Measurements from ENCODE around the gene PLA2G15.

The PLA2G15 gene

DNA sequence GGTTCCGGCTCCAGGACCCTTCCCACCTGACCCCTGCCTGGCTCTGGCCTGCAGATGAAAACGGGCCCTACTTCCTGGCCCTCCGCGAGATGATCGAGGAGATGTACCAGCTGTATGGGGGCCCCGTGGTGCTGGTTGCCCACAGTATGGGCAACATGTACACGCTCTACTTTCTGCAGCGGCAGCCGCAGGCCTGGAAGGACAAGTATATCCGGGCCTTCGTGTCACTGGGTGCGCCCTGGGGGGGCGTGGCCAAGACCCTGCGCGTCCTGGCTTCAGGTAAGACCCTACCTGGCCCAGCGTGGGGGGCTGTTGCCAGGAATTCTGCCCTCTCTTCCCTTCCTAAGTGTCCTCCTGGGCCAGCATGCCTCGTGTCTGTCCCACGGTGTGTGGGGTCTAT lies 10.5 kb downstream of the PLA2G15 start:
- DNase-seq: no peak

DNA sequence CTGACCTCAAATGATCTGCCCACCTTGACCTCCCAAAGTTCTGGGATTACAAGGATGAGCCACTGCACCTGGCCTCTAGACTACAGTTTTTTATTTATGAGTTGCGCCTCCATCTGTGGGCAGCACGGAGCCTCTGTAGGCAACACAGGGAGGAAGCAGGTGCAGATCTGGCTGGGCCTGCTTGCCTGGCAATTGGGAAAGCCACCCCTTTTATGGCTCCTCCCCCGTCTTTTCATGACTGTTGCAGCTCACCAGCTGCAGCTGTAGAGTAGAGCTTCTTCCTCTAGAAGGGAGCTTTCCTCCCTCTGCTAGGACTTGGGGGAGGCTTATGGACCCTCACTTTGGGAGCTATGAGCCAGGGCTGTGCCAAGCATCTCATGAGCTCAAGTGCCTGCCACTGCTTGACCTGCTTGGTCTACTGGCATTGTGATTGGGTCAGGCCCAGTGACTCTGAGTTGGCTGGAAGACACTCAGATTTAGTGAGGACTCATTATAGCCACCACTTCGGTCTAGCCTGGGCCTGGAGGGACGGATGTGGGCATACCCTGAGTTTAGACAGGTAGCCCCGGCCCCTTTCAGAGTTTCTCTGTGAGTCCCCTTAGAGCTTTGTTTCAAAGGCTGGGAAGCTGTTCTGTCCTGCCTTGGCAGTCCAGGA lies 12.2 kb downstream of the PLA2G15 start:
- DNase-seq: no peak

GRCh38 chr16:68257906-68258800 lies 13.0 kb downstream of the PLA2G15 start:
- no peak for DNase-seq

DNA sequence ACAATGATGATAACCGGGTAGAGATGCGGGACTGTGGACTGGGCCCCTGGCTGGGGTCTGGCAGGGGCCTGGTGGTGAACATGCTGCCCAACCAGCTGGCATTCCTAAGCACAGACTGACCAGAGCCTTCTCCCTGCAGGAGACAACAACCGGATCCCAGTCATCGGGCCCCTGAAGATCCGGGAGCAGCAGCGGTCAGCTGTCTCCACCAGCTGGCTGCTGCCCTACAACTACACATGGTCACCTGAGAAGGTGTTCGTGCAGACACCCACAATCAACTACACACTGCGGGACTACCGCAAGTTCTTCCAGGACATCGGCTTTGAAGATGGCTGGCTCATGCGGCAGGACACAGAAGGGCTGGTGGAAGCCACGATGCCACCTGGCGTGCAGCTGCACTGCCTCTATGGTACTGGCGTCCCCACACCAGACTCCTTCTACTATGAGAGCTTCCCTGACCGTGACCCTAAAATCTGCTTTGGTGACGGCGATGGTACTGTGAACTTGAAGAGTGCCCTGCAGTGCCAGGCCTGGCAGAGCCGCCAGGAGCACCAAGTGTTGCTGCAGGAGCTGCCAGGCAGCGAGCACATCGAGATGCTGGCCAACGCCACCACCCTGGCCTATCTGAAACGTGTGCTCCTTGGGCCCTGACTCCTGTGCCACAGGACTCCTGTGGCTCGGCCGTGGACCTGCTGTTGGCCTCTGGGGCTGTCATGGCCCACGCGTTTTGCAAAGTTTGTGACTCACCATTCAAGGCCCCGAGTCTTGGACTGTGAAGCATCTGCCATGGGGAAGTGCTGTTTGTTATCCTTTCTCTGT lies 14.0 kb downstream of the PLA2G15 start:
- DNase-seq: no peak

- DNase-seq: no peak
Observed at GRCh38 chr16:68263559-68264127, 18.5 kb downstream of the PLA2G15 start.

DNA sequence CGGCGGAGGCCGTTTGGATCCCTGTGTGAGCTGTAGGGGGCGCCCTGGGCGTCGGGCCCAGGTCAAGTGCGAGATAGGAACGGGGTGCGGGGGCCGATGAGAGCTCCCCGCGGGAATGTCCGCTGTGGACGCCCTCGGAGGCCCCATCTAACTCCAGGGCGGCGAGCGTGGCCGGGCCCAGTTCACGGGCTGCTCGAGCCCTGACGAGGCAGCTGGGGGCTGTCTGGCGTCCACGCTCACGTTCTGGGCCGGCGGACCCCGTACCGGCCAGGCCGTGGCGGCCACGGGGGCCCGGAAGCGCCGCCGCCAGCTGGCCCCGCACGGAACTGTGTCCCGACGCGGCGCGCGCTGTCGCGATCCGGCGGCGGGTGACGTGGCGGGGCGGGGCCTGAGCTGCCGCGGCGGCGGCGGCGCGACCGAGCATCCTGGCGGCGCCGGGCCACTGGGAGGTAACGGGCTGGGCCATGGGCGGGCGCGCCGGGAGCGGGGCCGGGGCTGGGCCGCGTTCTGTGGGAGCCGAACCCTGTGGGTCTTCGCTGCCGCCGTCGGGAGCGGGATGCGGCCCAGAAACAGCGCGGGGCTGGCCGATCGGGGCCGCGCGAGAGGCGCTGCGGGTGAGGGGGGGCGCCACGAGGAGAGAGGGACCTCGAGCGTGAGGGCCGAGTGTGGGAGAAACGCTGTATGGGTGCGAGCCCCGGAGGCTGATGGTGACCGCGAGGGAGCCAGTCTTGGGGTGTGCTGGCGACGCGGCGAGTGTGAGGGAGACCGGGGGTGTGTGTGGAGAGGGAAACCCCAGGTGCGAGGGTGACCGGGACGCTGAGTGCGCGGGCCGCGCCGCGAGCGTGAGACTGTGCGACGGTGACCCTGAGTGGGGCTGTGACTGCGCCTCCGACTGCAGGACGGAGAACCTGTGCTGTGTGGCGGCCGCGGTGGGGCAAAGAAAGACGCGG lies 19.2 kb downstream of the PLA2G15 start, which contains the start of gene SLC7A6:
Gene SLC7A6 (plus strand): TSS at position 399 of the 950 bp plus-strand sequence. CDS start 10,201 bp downstream, outside the sequence.
- peak; percentile 91 for DNase-seq

GRCh38 chr16:68265078-68265920 lies 20.1 kb downstream of the PLA2G15 start:
- peak; percentile 71 for DNase-seq

DNA sequence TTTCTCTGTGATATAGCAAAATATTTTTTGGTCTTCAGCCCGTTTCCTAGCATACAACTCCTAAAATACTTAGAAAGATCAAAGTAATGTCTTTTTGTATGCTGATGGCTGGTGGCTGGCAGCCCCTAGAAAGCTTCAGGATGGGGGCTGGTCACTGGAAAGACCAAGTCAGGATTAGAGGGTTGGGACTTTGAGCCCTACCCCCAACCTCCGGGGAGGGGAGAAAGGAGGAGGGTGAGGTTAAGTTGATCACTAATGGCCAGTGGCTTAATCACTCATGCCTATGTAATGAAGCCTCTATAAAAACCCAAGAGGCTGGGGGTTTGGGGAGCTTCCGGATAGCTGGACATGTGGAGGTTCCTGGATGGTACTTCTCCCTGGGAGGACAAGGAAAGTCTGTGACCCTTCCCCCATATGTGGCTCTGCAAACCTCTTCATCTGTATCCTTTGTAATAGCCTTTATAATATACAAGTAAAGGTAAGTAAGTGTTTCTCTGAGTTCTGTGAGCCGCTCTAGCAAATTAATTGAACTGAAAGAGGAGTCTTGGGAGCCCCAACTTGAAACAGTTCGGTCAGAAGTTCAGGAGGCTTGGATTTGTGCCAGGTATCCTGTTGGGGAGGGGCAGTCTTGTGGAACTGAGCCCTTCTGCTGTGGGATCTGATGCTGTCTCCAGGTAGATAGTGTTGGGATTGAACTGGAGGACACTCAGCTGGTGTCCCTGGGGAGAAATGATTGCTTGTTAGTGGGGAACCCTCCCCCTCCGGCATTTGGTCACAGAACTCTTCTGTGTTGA lies 22.6 kb downstream of the PLA2G15 start:
- DNase-seq: no peak

- DNase-seq: no peak
Observed at GRCh38 chr16:68269793-68270192, 24.6 kb downstream of the PLA2G15 start.

GRCh38 chr16:68270353-68270752 lies 25.2 kb downstream of the PLA2G15 start:
- DNase-seq: no peak

DNA sequence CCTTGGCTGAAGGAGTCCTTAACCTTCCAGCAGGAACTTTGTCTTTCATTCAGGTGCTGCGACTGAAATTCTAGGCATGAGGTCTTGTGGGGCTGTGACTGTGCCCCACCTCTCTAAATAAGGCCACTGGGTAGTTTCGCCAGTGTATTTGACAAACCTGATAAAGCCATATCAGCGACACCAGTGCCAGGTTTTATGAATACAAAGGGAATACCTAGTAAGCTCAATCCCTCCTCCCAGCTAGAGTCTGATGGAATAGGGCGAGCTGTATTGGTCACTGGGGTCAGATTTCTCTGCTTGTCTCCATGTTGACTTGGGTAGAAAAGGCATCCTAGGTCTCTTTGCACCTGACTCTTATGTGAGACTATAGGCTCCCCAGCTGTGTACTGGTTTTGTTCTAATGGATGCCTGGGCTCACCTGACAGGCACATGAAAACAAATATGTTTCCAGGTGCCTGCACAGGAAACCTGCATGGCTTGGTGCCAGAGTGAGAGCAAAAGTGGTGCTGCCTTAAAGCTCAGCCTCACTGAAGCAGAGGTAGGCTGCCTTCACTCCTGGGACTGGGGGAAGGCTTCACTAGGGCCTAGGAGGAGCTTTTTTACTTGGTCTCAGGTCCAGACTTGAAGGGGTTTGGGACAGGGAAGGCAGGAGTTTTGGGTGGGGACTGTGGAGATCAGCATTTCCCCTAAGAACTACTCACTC lies 27.5 kb downstream of the PLA2G15 start:
- DNase-seq: no peak

DNA sequence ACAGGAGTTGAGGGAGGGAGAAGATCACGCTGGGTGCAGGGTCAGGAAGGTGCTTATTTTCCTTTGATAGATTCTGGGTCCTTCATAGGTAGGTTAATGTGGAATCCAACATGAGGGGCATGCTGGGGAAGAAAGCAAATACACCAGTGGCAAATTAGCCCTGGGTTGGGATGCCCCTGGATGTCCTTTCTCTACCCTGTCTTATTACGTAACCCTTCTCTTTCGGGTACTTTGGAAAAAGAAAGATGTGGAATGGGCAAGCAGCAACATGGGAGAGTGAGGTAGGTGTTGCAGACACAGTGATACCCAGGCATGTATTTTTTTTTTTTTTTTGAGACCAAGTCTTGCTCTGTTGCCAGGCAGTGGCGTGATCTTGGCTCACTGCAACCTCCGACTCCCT lies 28.3 kb downstream of the PLA2G15 start:
- no peak for DNase-seq

- no peak for DNase-seq
Observed at GRCh38 chr16:68273896-68274295, 28.7 kb downstream of the PLA2G15 start.

GRCh38 chr16:68274441-68274840 lies 29.3 kb downstream of the PLA2G15 start:
- no peak for DNase-seq

GRCh38 chr16:68275611-68276191 lies 30.5 kb downstream of the PLA2G15 start:
- peak; percentile 38 for DNase-seq

DNA sequence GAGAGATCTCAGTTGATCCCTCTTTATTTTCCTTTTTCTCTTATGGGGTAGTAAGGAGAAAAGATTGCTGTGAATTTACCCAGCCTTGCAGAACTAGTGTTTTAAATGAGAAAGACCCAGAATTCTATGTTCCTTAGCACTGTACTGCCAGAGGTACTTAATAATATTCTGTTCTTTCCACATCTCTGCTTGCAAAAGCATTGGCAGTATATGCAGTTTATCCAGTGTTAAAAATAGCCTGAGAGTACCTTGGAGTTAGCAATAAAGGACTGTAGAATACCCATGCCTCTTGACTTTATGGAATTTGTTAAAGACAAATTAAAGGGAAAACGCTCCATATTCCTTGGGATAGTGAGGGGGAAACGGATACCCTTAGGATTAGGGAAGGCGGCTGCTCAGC lies 31.1 kb downstream of the PLA2G15 start:
- DNase-seq: no peak

DNA sequence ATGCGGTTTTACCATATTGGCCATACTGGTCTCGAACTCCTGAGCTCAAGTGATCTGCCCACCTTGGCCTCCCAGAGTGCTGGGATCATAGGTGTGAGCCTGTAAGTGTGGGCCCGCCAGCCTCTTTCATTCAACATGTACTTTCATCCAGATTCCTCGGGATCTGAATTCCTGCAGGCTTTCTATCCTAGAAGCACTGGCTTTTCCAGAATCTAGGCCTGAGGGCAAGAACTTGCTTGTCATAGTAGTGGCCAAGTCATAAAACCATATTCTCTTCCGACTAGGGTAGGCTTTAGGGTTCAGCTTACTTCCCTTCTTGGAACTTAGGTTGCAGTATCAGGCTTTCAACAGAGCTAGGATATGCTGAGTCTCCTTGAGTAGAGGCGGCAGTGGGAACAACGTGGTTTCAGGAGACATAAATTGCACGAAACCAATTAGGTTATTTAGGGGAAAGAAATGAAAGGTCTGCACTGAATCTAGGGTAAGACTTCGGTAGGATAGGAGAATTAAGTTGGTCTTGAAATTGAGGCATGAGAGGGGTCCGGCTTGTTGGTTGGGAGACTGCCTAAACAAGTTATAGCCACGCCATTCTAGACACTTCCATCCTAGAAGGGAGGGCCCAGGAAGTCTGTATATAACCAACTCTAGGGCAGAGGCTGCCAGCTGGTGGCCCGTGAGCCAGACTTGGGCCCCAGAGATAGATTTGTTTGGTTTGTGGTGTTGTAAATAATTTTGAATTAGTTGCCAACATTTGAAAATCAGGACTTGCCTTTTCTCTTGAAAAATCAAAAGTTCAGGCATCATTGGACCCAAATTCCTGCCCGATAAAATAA lies 34.8 kb downstream of the PLA2G15 start:
- no peak for DNase-seq

Measured in activated CD4-positive, alpha-beta T cell treated with anti-CD3 and anti-CD28 coated beads for 48 hours (primary cell).